A673 (cell line): ENCODE measurements around the gene ZBED2. TPM values are rescaled to one million over a fixed set of nuclear protein-coding genes. Genes with fewer than 3 reads are reported as not detected.

Experiments
- BruUV-seq: library from RNA; stranded (reverse); fragments of 400-500 nt; replicated peaks from 2 replicates; lab custom pipeline; 2021; lab: Mats Ljungman, UMichigan
- CTCF ChIA-PET: fragments of 300-600 bp; sonication (Branson Sonifier 250); formaldehyde crosslinking; loops from one replicate; lab custom pipeline; 2022; ENCODE audit warnings: antibody characterized with exemption; lab: Charles Lee
- POLR2A ChIA-PET: fragments of 300-600 bp; sonication (Branson Sonifier 250); formaldehyde crosslinking; loops from one replicate; lab custom pipeline; 2022; ENCODE audit warnings: antibody characterized with exemption; ENCODE audit not compliant: low non-redundant PET; lab: Charles Lee
- DNase-seq: peaks from one replicate; pipeline ENCODE4 v3.0.0-alpha.2; 2015; ENCODE audit warnings: low spot score
- H3K27ac ChIP-seq: fragments of 200-600 bp; sonication (generic); 2 replicates; pipeline ENCODE4 v1.5.1; 2016; ENCODE audit warnings: mixed run types, low read depth, mild to moderate bottlenecking, mixed read lengths, antibody characterized with exemption, low read length; ENCODE audit not compliant: poor library complexity, severe bottlenecking
- H3K27me3 ChIP-seq: fragments of 200-600 bp; sonication (generic); replicated peaks from 2 replicates; pipeline ENCODE4 v1.6.1; 2017; ENCODE audit warnings: mixed run types, low read depth, mild to moderate bottlenecking, mixed read lengths, antibody characterized with exemption, low read length; ENCODE audit not compliant: insufficient read depth, poor library complexity
- H3K36me3 ChIP-seq: fragments of 200-600 bp; sonication (generic); 2 replicates; pipeline ENCODE4 v1.6.1; 2016; ENCODE audit warnings: mixed run types, mild to moderate bottlenecking, mixed read lengths, antibody characterized with exemption, low read length; ENCODE audit not compliant: insufficient read depth, poor library complexity, severe bottlenecking
- H3K4me1 ChIP-seq: fragments of 200-600 bp; sonication (generic); 2 replicates; pipeline ENCODE4 v1.6.1; 2017; ENCODE audit warnings: mixed run types, mild to moderate bottlenecking, mixed read lengths, antibody characterized with exemption, low read length; ENCODE audit not compliant: insufficient read depth, poor library complexity, severe bottlenecking
- H3K4me3 ChIP-seq: fragments of 200-600 bp; sonication (generic); 2 replicates; pipeline ENCODE4 v1.5.1; 2016; ENCODE audit warnings: low read depth, mixed run types, mild to moderate bottlenecking, mixed read lengths, low read length; ENCODE audit not compliant: poor library complexity, severe bottlenecking
- H3K9me3 ChIP-seq: fragments of 200-600 bp; sonication (generic); 2 replicates; pipeline ENCODE4 v1.6.1; 2016; ENCODE audit warnings: mixed run types, low read depth, mild to moderate bottlenecking, mixed read lengths, antibody characterized with exemption, low read length; ENCODE audit not compliant: poor library complexity, severe bottlenecking
- CTCF ChIP-seq: fragments of 300-800, 200-600 bp; sonication (generic); conservative IDR thresholded peaks from 2 replicates; pipeline ENCODE4 v1.5.1; 2017; ENCODE audit warnings: low read depth, mild to moderate bottlenecking, antibody characterized with exemption, low read length, moderate library complexity, mixed read lengths
- EZH2 ChIP-seq: fragments of 200-600 bp; sonication (generic); IDR thresholded peaks from 2 replicates; pipeline ENCODE4 v1.6.1; 2017; ENCODE audit warnings: borderline replicate concordance, low read depth, mild to moderate bottlenecking, mixed read lengths, antibody characterized with exemption, low read length; ENCODE audit not compliant: poor library complexity, severe bottlenecking
- intact Hi-C: fragments of 100-400 bp; cut with micrococcal nuclease; formaldehyde crosslinking; loops from one replicate; pipeline ENCODE4 v1.10.0; 2022; ENCODE audit not compliant: unreplicated experiment
- total RNA-seq: library from RNA; stranded (reverse); gene quantifications from 2 replicates; pipeline ENCODE4 v1.2.3, GENCODE V29; 2021

The ZBED2 gene
- total RNA-seq, 1 experiment from 2014 or later: not detected

GRCh38 chr3:111607240-111607920, 12.2 kb upstream of the ZBED2 start:
- intact Hi-C loops: no loop called here
- no peak for DNase-seq
- BruUV-seq: no TSS peak
- H3K4me3 ChIP-seq: no peak overlapping the region
- no peak overlapping the region for H3K27ac ChIP-seq
- no peaks in the 10 kb centered on the region for H3K36me3 ChIP-seq
- CTCF ChIA-PET: no interaction called here
- no peak for TF ChIP-seq EZH2
- TF ChIP-seq CTCF: no peak
- no peaks in the 10 kb centered on the region for H3K27me3 ChIP-seq
- no peaks in the 10 kb centered on the region for H3K4me1 ChIP-seq
- POLR2A ChIA-PET: no interaction called here
- H3K9me3 ChIP-seq: no peaks in the 10 kb centered on the region

GRCh38 chr3:111605493-111605892, 10.3 kb upstream of the ZBED2 start:
- no peak overlapping the region for H3K4me3 ChIP-seq
- H3K36me3 ChIP-seq: no peaks in the 10 kb centered on the region
- DNase-seq: no peak
- H3K9me3 ChIP-seq: no peaks in the 10 kb centered on the region
- TF ChIP-seq CTCF (no peak), EZH2 (no peak)
- no TSS peak for BruUV-seq
- intact Hi-C loops: no loop called here
- no peaks in the 10 kb centered on the region for H3K27me3 ChIP-seq
- CTCF ChIA-PET: no interaction called here
- H3K27ac ChIP-seq: no peak overlapping the region
- POLR2A ChIA-PET: interaction anchor here (0.5 kb wide), 1 partner anchor 38 kb away, joined by 3 read pairs; no protein-coding TSS in a partner anchor
- no peaks in the 10 kb centered on the region for H3K4me1 ChIP-seq

DNA sequence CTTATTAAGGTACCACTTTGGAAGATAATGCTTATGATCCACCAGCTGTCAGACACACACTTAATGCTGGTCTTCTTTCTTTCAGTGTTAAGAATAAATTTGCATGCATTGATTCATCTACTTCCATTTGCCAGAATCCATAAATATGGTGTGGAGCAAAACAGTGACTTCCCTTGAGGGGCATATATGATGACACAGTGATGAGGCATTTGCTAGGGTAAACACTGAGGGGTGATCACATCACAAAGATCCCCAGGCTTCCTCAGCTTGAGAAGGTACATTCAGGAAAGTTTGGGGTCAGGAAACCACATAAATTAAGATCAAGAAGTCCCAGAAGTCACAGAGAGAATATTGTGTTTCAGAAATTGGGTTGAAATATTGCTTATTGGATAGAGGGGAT, 9.9 kb upstream of the ZBED2 start:
- TF ChIP-seq EZH2 (no peak), CTCF (no peak)
- CTCF ChIA-PET: no interaction called here
- DNase-seq: no peak

More for the DNA sequence above, 9.9 kb upstream of the ZBED2 start:
- H3K9me3 ChIP-seq: no peaks in the 10 kb centered on the region
- intact Hi-C loops: no loop called here
- H3K27ac ChIP-seq: no peak overlapping the region
- no TSS peak for BruUV-seq
- H3K36me3 ChIP-seq: no peaks in the 10 kb centered on the region
- no peak overlapping the region for H3K4me3 ChIP-seq
- POLR2A ChIA-PET: no interaction called here
- H3K27me3 ChIP-seq: no peaks in the 10 kb centered on the region
- no peaks in the 10 kb centered on the region for H3K4me1 ChIP-seq
